CD4-positive, alpha-beta T cell treated with Interleukin-4 for 4 hours (primary cell): Measurements from ENCODE around the gene POLR3B.
"Not testable (repeated sequence)": the region's sequence is repeated elsewhere in the genome, so short reads cannot be mapped to it uniquely, and the experiment has no call there.

Source experiments
- DNase-seq: peaks from one replicate; pipeline ENCODE4 v3.0.0-alpha.2; 2020

POLR3B gene

GRCh38 chr12:106357549-106358395, at the start of gene POLR3B:
Gene POLR3B (plus strand): TSS chr12:106357748. CDS start chr12:106357880, 132 bp downstream.
- peak; percentile 97 for DNase-seq

GRCh38 chr12:106308121-106308520, 49.4 kb upstream of the POLR3B start:
- DNase-seq = no peak

- no peak for DNase-seq
These were observed 48.9 kb upstream of the POLR3B start for GRCh38 chr12:106308611-106309010.

GRCh38 chr12:106309671-106310505, 47.7 kb upstream of the POLR3B start:
- DNase-seq = no peak

GRCh38 chr12:106310687-106311086, 46.9 kb upstream of the POLR3B start:
- no peak for DNase-seq

- DNase-seq = no peak
These were observed 46.4 kb upstream of the POLR3B start for GRCh38 chr12:106311139-106311538.

GRCh38 chr12:106313413-106313812, 44.1 kb upstream of the POLR3B start:
- not testable (repeated sequence) for DNase-seq

GRCh38 chr12:106315523-106315922, 42.0 kb upstream of the POLR3B start:
- DNase-seq = no peak

GRCh38 chr12:106317406-106318082, 40.0 kb upstream of the POLR3B start:
- no peak for DNase-seq

- no peak for DNase-seq
These were observed 36.3 kb upstream of the POLR3B start for GRCh38 chr12:106321139-106321850.

GRCh38 chr12:106323537-106323936, 34.0 kb upstream of the POLR3B start:
- DNase-seq = no peak

GRCh38 chr12:106327309-106327869, 30.2 kb upstream of the POLR3B start:
- no peak for DNase-seq

- no peak for DNase-seq
These were observed 28.8 kb upstream of the POLR3B start for GRCh38 chr12:106328735-106329134.

GRCh38 chr12:106329231-106329982, 28.1 kb upstream of the POLR3B start:
- DNase-seq = no peak

GRCh38 chr12:106331599-106331998, 25.9 kb upstream of the POLR3B start:
- no peak for DNase-seq

- no peak for DNase-seq
These were observed 25.0 kb upstream of the POLR3B start for GRCh38 chr12:106332536-106332935.

- DNase-seq = no peak
These were observed 24.5 kb upstream of the POLR3B start for GRCh38 chr12:106333010-106333409.

GRCh38 chr12:106333756-106334155, 23.8 kb upstream of the POLR3B start:
- no peak for DNase-seq

GRCh38 chr12:106341086-106341877, 16.3 kb upstream of the POLR3B start:
- no peak for DNase-seq

- DNase-seq = no peak
These were observed 14.9 kb upstream of the POLR3B start for GRCh38 chr12:106342397-106343213.
